NOMO-1 (cell line): ENCODE results near the gene PCDHA13.
"Not testable (repeated sequence)": the region's sequence is repeated elsewhere in the genome, so short reads cannot be mapped to it uniquely, and the experiment has no call there.

ENCODE experiments used
- DNase-seq, 2 experiments: peaks; one replicate each; lab custom pipeline; 2025; ENCODE audit not compliant: unreplicated experiment in 2 of 2; lab: John Stamatoyannopoulos, UW

The PCDHA13 gene

GRCh38 chr5:140869555-140869886 is 12.4 kb upstream of the PCDHA13 start:
- no peak for DNase-seq

GRCh38 chr5:140870221-140871201 is 11.4 kb upstream of the PCDHA13 start:
- no peak for DNase-seq

GRCh38 chr5:140875085-140876065 is 6.5 kb upstream of the PCDHA13 start, which contains the start of gene PCDHA12:
PCDHA12 (plus strand) TSS chr5:140875308; CDS start chr5:140875473, 165 bp downstream.
- DNase-seq: no peak

GRCh38 chr5:140876541-140877261 is 5.2 kb upstream of the PCDHA13 start:
- not testable (repeated sequence) for DNase-seq

GRCh38 chr5:140877262-140877581 is 4.7 kb upstream of the PCDHA13 start:
- no peak for DNase-seq

- DNase-seq: no peak
These were observed 621 bp downstream of the PCDHA13 start for GRCh38 chr5:140882591-140882899.

GRCh38 chr5:140883373-140883772 is 1.4 kb downstream of the PCDHA13 start:
- DNase-seq: no peak

- DNase-seq: no peak
These were observed 2.2 kb downstream of the PCDHA13 start for GRCh38 chr5:140883927-140884697.

- no peak for DNase-seq
These were observed 34.4 kb downstream of the PCDHA13 start for GRCh38 chr5:140916325-140916724.

GRCh38 chr5:140923601-140924000 is 41.7 kb downstream of the PCDHA13 start:
- DNase-seq: no peak

- no peak for DNase-seq
These were observed 44.0 kb downstream of the PCDHA13 start, which contains the start of gene PCDHAC1 for GRCh38 chr5:140925806-140926442. PCDHAC1 (plus strand) TSS chr5:140926299; CDS start chr5:140926893, 594 bp downstream.

- no peak for DNase-seq
These were observed 44.7 kb downstream of the PCDHA13 start for GRCh38 chr5:140926443-140927227.

GRCh38 chr5:140927228-140927573 is 45.3 kb downstream of the PCDHA13 start:
- no peak for DNase-seq
